ENCODE data around the gene NUDT21.
"Not testable (repeated sequence)": the region's sequence is repeated elsewhere in the genome, so short reads cannot be mapped to it uniquely, and the experiment has no call there.

The NUDT21 gene

GRCh38 chr16:56450986-56451752 is at the start of gene NUDT21, which contains the start of gene OGFOD1:
NUDT21 (minus strand) TSS chr16:56451332; CDS start chr16:56451202, 130 bp downstream.
OGFOD1 (plus strand) TSS chr16:56451554; CDS start chr16:56451613, 59 bp downstream.
- DNase-seq (ENCODE audit: low read depth) = peak; percentile 95

- DNase-seq (ENCODE audit: low read depth) = no peak
These were observed 42.7 kb upstream of the NUDT21 start for GRCh38 chr16:56493815-56494214.

- DNase-seq (ENCODE audit: low read depth) = no peak
These were observed 42.0 kb upstream of the NUDT21 start for GRCh38 chr16:56493126-56493525.

- DNase-seq (ENCODE audit: low read depth) = no peak
These were observed 40.6 kb upstream of the NUDT21 start for GRCh38 chr16:56491657-56492261.

- DNase-seq (ENCODE audit: low read depth) = not testable (repeated sequence)
These were observed 37.7 kb upstream of the NUDT21 start for GRCh38 chr16:56488868-56489267.

- DNase-seq (ENCODE audit: low read depth) = no peak
These were observed 36.9 kb upstream of the NUDT21 start for GRCh38 chr16:56488035-56488434.

GRCh38 chr16:56483394-56483793 is 32.3 kb upstream of the NUDT21 start:
- no peak for DNase-seq (ENCODE audit: low read depth)

GRCh38 chr16:56482683-56483236 is 31.6 kb upstream of the NUDT21 start:
- no peak for DNase-seq (ENCODE audit: low read depth)

GRCh38 chr16:56481468-56482122 is 30.5 kb upstream of the NUDT21 start:
- DNase-seq (ENCODE audit: low read depth) = no peak

- DNase-seq (ENCODE audit: low read depth) = no peak
These were observed 29.8 kb upstream of the NUDT21 start for GRCh38 chr16:56480776-56481467.

GRCh38 chr16:56479469-56479868 is 28.3 kb upstream of the NUDT21 start:
- no peak for DNase-seq (ENCODE audit: low read depth)

- DNase-seq (ENCODE audit: low read depth) = no peak
These were observed 27.3 kb upstream of the NUDT21 start for GRCh38 chr16:56478281-56479049.

GRCh38 chr16:56477096-56477878 is 26.2 kb upstream of the NUDT21 start:
- peak; percentile 69 for DNase-seq (ENCODE audit: low read depth)

GRCh38 chr16:56475201-56475600 is 24.1 kb upstream of the NUDT21 start:
- DNase-seq (ENCODE audit: low read depth) = no peak

GRCh38 chr16:56470666-56471065 is 19.5 kb upstream of the NUDT21 start:
- DNase-seq (ENCODE audit: low read depth) = no peak

GRCh38 chr16:56470232-56470631 is 19.1 kb upstream of the NUDT21 start:
- no peak for DNase-seq (ENCODE audit: low read depth)

GRCh38 chr16:56469748-56470147 is 18.6 kb upstream of the NUDT21 start:
- DNase-seq (ENCODE audit: low read depth) = no peak

- no peak for DNase-seq (ENCODE audit: low read depth)
These were observed 17.7 kb upstream of the NUDT21 start for GRCh38 chr16:56468800-56469199.

GRCh38 chr16:56466344-56466743 is 15.2 kb upstream of the NUDT21 start:
- DNase-seq (ENCODE audit: low read depth) = no peak

- DNase-seq (ENCODE audit: low read depth) = no peak
These were observed 12.0 kb upstream of the NUDT21 start for GRCh38 chr16:56463153-56463552.
